Measurements from ENCODE around the gene PRRC1. TPM values are rescaled to one million over a fixed set of nuclear protein-coding genes. Genes with fewer than 3 reads are reported as not detected.

The PRRC1 gene
- total RNA-seq, 1 experiment from 2014 or later = 53.2 TPM

- POLR2A ChIA-PET = no interaction called here
- RAD21 ChIA-PET (ENCODE audit: low non-redundant PET in 1 of 2, low total read pairs in 2 of 2, uncharacterized antibody in 2 of 2, unreplicated experiment in 2 of 2) = no interaction called here
- CTCF ChIA-PET = no interaction called here
Observed at GRCh38 chr5:127599320-127599719, 81.9 kb downstream of the PRRC1 start.

More at GRCh38 chr5:127599320-127599719, 81.9 kb downstream of the PRRC1 start:
- Histone ChIP-seq H3K36me3 (ENCODE audit: control insufficient read depth in 1 of 2, insufficient read depth in 2 of 2, low read length in 2 of 2) (no peaks in the 10 kb centered on the region), H4K20me1 (ENCODE audit: insufficient read depth) (no peaks in the 10 kb centered on the region), H2AFZ (ENCODE audit: low read depth, low read length, poor library complexity, severe bottlenecking) (no peak overlapping the region), H3K9me3 (ENCODE audit: control insufficient read depth in 1 of 2, insufficient read depth in 1 of 2, low read depth in 1 of 2, low read length in 2 of 2) (no peaks in the 10 kb centered on the region), H3K4me3 (replicated peaks in 1 of 2; ENCODE audit: low read depth in 1 of 2, low read length in 2 of 2) (no peak overlapping the region), H3K79me2 (ENCODE audit: insufficient read depth, low read length) (no peaks in the 10 kb centered on the region), H3K9ac (ENCODE audit: low read length) (no peak overlapping the region), H3K4me1 (ENCODE audit: control insufficient read depth in 1 of 2, insufficient read depth in 2 of 2, low read length in 2 of 2) (no peaks in the 10 kb centered on the region), H3K27me3 (ENCODE audit: insufficient read depth, low read length) (no peaks in the 10 kb centered on the region), H3K9me2 (ENCODE audit: insufficient read depth) (no peaks in the 10 kb centered on the region), H3K4me2 (ENCODE audit: low read length) (no peak overlapping the region), H3K27ac (ENCODE audit: low read depth, low read length) (no peak overlapping the region)
- DNase-seq (ENCODE audit: low read depth, low spot score) = no peak
- BruUV-seq (replicated peaks) = no TSS peak
- intact Hi-C loops (cut with micrococcal nuclease) = no loop called here
- no peak for TF ChIP-seq EZH2phosphoT487 (IDR thresholded peaks at IDR 0.05; ENCODE audit: borderline replicate concordance)
- TF ChIP-seq RAD21 (IDR thresholded peaks at IDR 0.05; ENCODE audit: low read depth) = no peak
- no peak for TF ChIP-seq ATF3 (IDR thresholded peaks at IDR 0.05)
- no peak for TF ChIP-seq YY1 (IDR thresholded peaks at IDR 0.05; ENCODE audit: extremely low read depth, insufficient replicate concordance, low read depth, low read length)
- TF ChIP-seq CTCF (IDR thresholded peaks at IDR 0.05 in 2 of 3, conservative IDR thresholded peaks at IDR 0.05 in 1 of 3; ENCODE audit: borderline replicate concordance in 1 of 3, insufficient read depth in 1 of 3, low read depth in 2 of 3, low read length in 2 of 3) = no peak
- no peak for TF ChIP-seq JUND (IDR thresholded peaks at IDR 0.05)
- TF ChIP-seq ZFX (IDR thresholded peaks at IDR 0.05) = no peak
- no peak for TF ChIP-seq FOSL1 (IDR thresholded peaks at IDR 0.05; ENCODE audit: low read depth)
- no peak for TF ChIP-seq SIN3A (IDR thresholded peaks at IDR 0.05; ENCODE audit: low read depth)
- no peak for TF ChIP-seq POLR2A (IDR thresholded peaks at IDR 0.05; ENCODE audit: borderline replicate concordance, extremely low read depth, insufficient read depth, insufficient read length)
- TF ChIP-seq EGR1 (IDR thresholded peaks at IDR 0.05; ENCODE audit: low read depth) = no peak
- TF ChIP-seq ELF1 (IDR thresholded peaks at IDR 0.05; ENCODE audit: borderline replicate concordance, low read depth) = no peak
- no peak for TF ChIP-seq CEBPB (IDR thresholded peaks at IDR 0.05; ENCODE audit: low read depth)
- TF ChIP-seq CBX3 (IDR thresholded peaks at IDR 0.05; ENCODE audit: low read depth) = no peak
- no peak for TF ChIP-seq POLR2AphosphoS5 (IDR thresholded peaks at IDR 0.05; ENCODE audit: low read depth, low read length)
- no peak for TF ChIP-seq MAX (IDR thresholded peaks at IDR 0.05)
- no peak for TF ChIP-seq EZH2 (IDR thresholded peaks at IDR 0.05)
- ATAC-seq = no peak

Data from HCT116 (cell line).